ENCODE data around the gene RNF13.

RNF13 gene

GRCh38 chr3:149776170-149776569 is 36.8 kb upstream of the RNF13 start:
- Histone ChIP-seq H3K36me3 (ENCODE audit: low read depth) (no peaks in the 10 kb centered on the region), H3K4me3 (ENCODE audit: severe bottlenecking) (no peak overlapping the region), H3K9me3 (ENCODE audit: severe bottlenecking) (no peaks in the 10 kb centered on the region), H3K27me3 (ENCODE audit: insufficient read depth, poor library complexity, severe bottlenecking) (no peaks in the 10 kb centered on the region), H3K27ac (ENCODE audit: poor library complexity, severe bottlenecking) (no peak overlapping the region), H3K4me1 (ENCODE audit: insufficient read depth, poor library complexity, severe bottlenecking) (no peaks in the 10 kb centered on the region)
- ATAC-seq (ENCODE audit: low read depth), result no peak
- TF ChIP-seq CTCF (IDR thresholded peaks at IDR 0.05; ENCODE audit: poor library complexity, severe bottlenecking), result no peak
- no peak for DNase-seq (ENCODE audit: low spot score)

GRCh38 chr3:149777414-149778214 is 35.4 kb upstream of the RNF13 start:
- DNase-seq (ENCODE audit: low spot score), result no peak
- Histone ChIP-seq H3K4me3 (ENCODE audit: severe bottlenecking) (no peak overlapping the region), H3K9me3 (ENCODE audit: severe bottlenecking) (no peaks in the 10 kb centered on the region), H3K27me3 (ENCODE audit: insufficient read depth, poor library complexity, severe bottlenecking) (no peaks in the 10 kb centered on the region), H3K27ac (ENCODE audit: poor library complexity, severe bottlenecking) (no peak overlapping the region), H3K4me1 (ENCODE audit: insufficient read depth, poor library complexity, severe bottlenecking) (no peaks in the 10 kb centered on the region), H3K36me3 (ENCODE audit: low read depth) (no peaks in the 10 kb centered on the region)
- ATAC-seq (ENCODE audit: low read depth), result no peak
- TF ChIP-seq CTCF (IDR thresholded peaks at IDR 0.05; ENCODE audit: poor library complexity, severe bottlenecking), result no peak

DNA sequence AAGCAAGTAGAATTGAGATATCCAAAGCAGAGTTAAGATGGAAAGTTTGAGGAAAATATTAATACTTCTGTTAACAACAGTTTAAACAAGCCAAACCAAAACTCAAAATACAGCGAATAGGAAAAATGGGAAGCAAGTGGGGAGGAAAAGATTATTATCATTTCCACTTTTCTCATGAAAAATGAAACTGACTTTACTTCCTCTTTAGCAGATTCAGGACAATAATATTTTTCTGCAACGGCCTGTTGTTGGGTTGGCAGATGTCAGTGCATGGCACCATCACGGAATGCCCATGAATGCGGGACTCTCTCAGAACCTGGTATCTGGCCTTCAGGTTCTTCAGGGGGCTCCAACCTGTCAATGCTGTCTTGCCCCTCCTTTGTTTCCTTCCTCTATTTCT is 31.8 kb upstream of the RNF13 start:
- H3K9me3 ChIP-seq (ENCODE audit: severe bottlenecking), result no peaks in the 10 kb centered on the region
- H3K27me3 ChIP-seq (ENCODE audit: insufficient read depth, poor library complexity, severe bottlenecking), result no peaks in the 10 kb centered on the region
- H3K4me3 ChIP-seq (ENCODE audit: severe bottlenecking), result no peak overlapping the region
- no peak for TF ChIP-seq CTCF (IDR thresholded peaks at IDR 0.05; ENCODE audit: poor library complexity, severe bottlenecking)
- ATAC-seq (ENCODE audit: low read depth) (no peak), DNase-seq (ENCODE audit: low spot score) (no peak)
- H3K4me1 ChIP-seq (ENCODE audit: insufficient read depth, poor library complexity, severe bottlenecking), result peaks cover 18% of the 10 kb centered on the region
- no peaks in the 10 kb centered on the region for H3K36me3 ChIP-seq (ENCODE audit: low read depth)
- H3K27ac ChIP-seq (ENCODE audit: poor library complexity, severe bottlenecking), result no peak overlapping the region

- DNase-seq (ENCODE audit: low spot score) (no peak), ATAC-seq (ENCODE audit: low read depth) (no peak)
- no peak overlapping the region for H3K27ac ChIP-seq (ENCODE audit: poor library complexity, severe bottlenecking)
- H3K36me3 ChIP-seq (ENCODE audit: low read depth), result no peaks in the 10 kb centered on the region
- H3K4me3 ChIP-seq (ENCODE audit: severe bottlenecking), result no peak overlapping the region
- no peaks in the 10 kb centered on the region for H3K9me3 ChIP-seq (ENCODE audit: severe bottlenecking)
- peaks cover 18% of the 10 kb centered on the region for H3K4me1 ChIP-seq (ENCODE audit: insufficient read depth, poor library complexity, severe bottlenecking)
- H3K27me3 ChIP-seq (ENCODE audit: insufficient read depth, poor library complexity, severe bottlenecking), result no peaks in the 10 kb centered on the region
- no peak for TF ChIP-seq CTCF (IDR thresholded peaks at IDR 0.05; ENCODE audit: poor library complexity, severe bottlenecking)
Measured at GRCh38 chr3:149781741-149782140, 31.3 kb upstream of the RNF13 start.

- TF ChIP-seq CTCF (IDR thresholded peaks at IDR 0.05; ENCODE audit: poor library complexity, severe bottlenecking), result no peak
- H3K4me1 ChIP-seq (ENCODE audit: insufficient read depth, poor library complexity, severe bottlenecking), result peaks cover 18% of the 10 kb centered on the region
- H3K27ac ChIP-seq (ENCODE audit: poor library complexity, severe bottlenecking), result peak overlapping the region; percentile 76
- H3K9me3 ChIP-seq (ENCODE audit: severe bottlenecking), result no peaks in the 10 kb centered on the region
- H3K4me3 ChIP-seq (ENCODE audit: severe bottlenecking), result no peak overlapping the region
- ATAC-seq (ENCODE audit: low read depth) (peak; percentile 93), DNase-seq (ENCODE audit: low spot score) (no peak)
- H3K27me3 ChIP-seq (ENCODE audit: insufficient read depth, poor library complexity, severe bottlenecking), result no peaks in the 10 kb centered on the region
- no peaks in the 10 kb centered on the region for H3K36me3 ChIP-seq (ENCODE audit: low read depth)
Measured at GRCh38 chr3:149783576-149783975, 29.4 kb upstream of the RNF13 start.

All from RWPE2 (cell line).